HepG2 (cell line): ENCODE results near the gene ACAD8. TPM values are rescaled to one million over a fixed set of nuclear protein-coding genes. Genes with fewer than 3 reads are reported as not detected.
A peak's percentile ranks its signal among the peaks of the same experiment; 100 is the strongest.

Experiments used
- ATF2 ChIP-seq: sonication (generic); formaldehyde crosslinking; IDR thresholded peaks from 2 replicates; pipeline ENCODE4 v1.4.0; 2020; ENCODE audit warnings: missing genetic modification reagents
- EED ChIP-seq: sonication (generic); formaldehyde crosslinking; IDR thresholded peaks from 2 replicates; pipeline ENCODE4 v1.5.0; 2020; ENCODE audit warnings: mild to moderate bottlenecking, missing genetic modification reagents
- EHMT2 ChIP-seq: fragments of 200-600 bp; sonication (generic); IDR thresholded peaks from 2 replicates; pipeline ENCODE4 v1.7.0; 2017; ENCODE audit warnings: antibody characterized with exemption, low read depth, low read length, borderline replicate concordance
- FOXP1 ChIP-seq, 2 experiments: fragments of 450-650 bp in 1 of 2; IDR thresholded peaks; 2 replicates each; pipeline ENCODE4 v1.6.1; 2017 to 2018; ENCODE audit warnings: antibody characterized with exemption in 1 of 2
- KDM5B ChIP-seq: sonication (generic); formaldehyde crosslinking; IDR thresholded peaks from 2 replicates; pipeline ENCODE4 v1.4.0; 2020; ENCODE audit warnings: missing genetic modification reagents, mild to moderate bottlenecking, borderline replicate concordance
- KDM6A ChIP-seq: IDR thresholded peaks from 2 replicates; pipeline ENCODE4 v1.6.1; 2016; ENCODE audit warnings: low read depth
- KMT2B ChIP-seq: IDR thresholded peaks from 2 replicates; pipeline ENCODE4 v1.6.1; 2016; ENCODE audit warnings: missing genetic modification reagents, missing compliant biosample characterization
- NFIC ChIP-seq: IDR thresholded peaks from 2 replicates; pipeline ENCODE4 v1.6.1; 2012; ENCODE audit warnings: mild to moderate bottlenecking, low read length, inconsistent platforms
- PHF5A ChIP-seq: IDR thresholded peaks from one replicate; pipeline ENCODE4 v1.6.1; 2018; ENCODE audit warnings: low read depth, missing genetic modification reagents; ENCODE audit not compliant: unreplicated experiment
- POLR2AphosphoS2 ChIP-seq: IDR thresholded peaks from 2 replicates; pipeline ENCODE4 v1.6.1; 2011; ENCODE audit warnings: low read depth, low read length, improper control_type of control experiment
- SMAD3 ChIP-seq: sonication (generic); formaldehyde crosslinking; IDR thresholded peaks from 2 replicates; pipeline ENCODE4 v1.4.0; 2020; ENCODE audit warnings: missing genetic modification reagents
- SRF ChIP-seq: IDR thresholded peaks from 2 replicates; pipeline ENCODE4 v1.6.1; 2011; ENCODE audit warnings: mild to moderate bottlenecking, low read depth, low read length, moderate library complexity
- THRA ChIP-seq: sonication (generic); formaldehyde crosslinking; IDR thresholded peaks from 2 replicates; pipeline ENCODE4 v1.4.0; 2020; ENCODE audit warnings: missing genetic modification reagents, borderline replicate concordance
- U2AF1 ChIP-seq: fragments of 200-400 bp; formaldehyde crosslinking; optimal IDR thresholded peaks from 2 replicates; pipeline ENCODE3; 2017; ENCODE audit warnings: mild to moderate bottlenecking, low read depth, low read length
- YY1 ChIP-seq: IDR thresholded peaks from 2 replicates; pipeline ENCODE4 v1.6.1; 2011; ENCODE audit warnings: low read length, low read depth, moderate library complexity, mild to moderate bottlenecking; ENCODE audit not compliant: insufficient read depth, insufficient replicate concordance
- ZBTB21 ChIP-seq: sonication (generic); formaldehyde crosslinking; IDR thresholded peaks from 2 replicates; pipeline ENCODE4 v1.4.0; 2020; ENCODE audit warnings: missing genetic modification reagents
- ZBTB43 ChIP-seq: sonication (generic); formaldehyde crosslinking; conservative IDR thresholded peaks from 2 replicates; pipeline ENCODE4 v1.4.0; 2020; ENCODE audit warnings: missing genetic modification reagents
- ZNF230 ChIP-seq: sonication (generic); formaldehyde crosslinking; IDR thresholded peaks from 2 replicates; pipeline ENCODE4 v1.4.0; 2020; ENCODE audit warnings: mild to moderate bottlenecking, missing genetic modification reagents
- ZNF280B ChIP-seq: sonication (generic); formaldehyde crosslinking; IDR thresholded peaks from 2 replicates; pipeline ENCODE4 v1.5.0; 2020; ENCODE audit warnings: missing genetic modification reagents, mild to moderate bottlenecking, borderline replicate concordance
- ZNF44 ChIP-seq: sonication (generic); formaldehyde crosslinking; IDR thresholded peaks from 2 replicates; pipeline ENCODE4 v1.5.1; 2020; ENCODE audit warnings: mild to moderate bottlenecking, missing genetic modification reagents
- ZNF550 ChIP-seq: sonication (generic); formaldehyde crosslinking; IDR thresholded peaks from 2 replicates; pipeline ENCODE4 v1.4.0; 2020; ENCODE audit warnings: mild to moderate bottlenecking, missing genetic modification reagents, borderline replicate concordance
- ZNF800 ChIP-seq: sonication (generic); formaldehyde crosslinking; IDR thresholded peaks from 2 replicates; pipeline ENCODE4 v1.4.0; 2020; ENCODE audit warnings: missing genetic modification reagents
- polyA plus RNA-seq, 8 experiments: library from polyadenylated mRNA; depleted of rRNA in 3 of 8; stranded (reverse) in 7 of 8; unstranded in 1 of 8; fragments of >200 nt; fragmentation: Illumina TruSeq in 4 of 8; extraction: Trizol in 4 of 8; gene quantifications; 2 replicates each; pipeline versions ENCODE4 v1.2.1 to v1.2.3, GENCODE V29; 2011 to 2016; ENCODE audit warnings: low read depth in 4 of 8, missing spikeins in 1 of 8, mixed read lengths in 1 of 8; ENCODE audit not compliant: insufficient read depth in 1 of 8
- total RNA-seq, 5 experiments: library from RNA; depleted of rRNA; stranded (reverse); fragments of >200 nt; fragmentation: Illumina TruSeq; extraction: Trizol; gene quantifications; 2 replicates each; pipeline ENCODE4 v1.2.3, GENCODE V29; 2016; ENCODE audit warnings: low read depth in 1 of 5

Gene ACAD8
- total and polyA plus RNA-seq, 2 of the 13 experiments (the other 11 are each of a cell fraction or from before 2014, with no cell fraction given), result 13.5 to 20.3 TPM

GRCh38 chr11:134272381-134273316 lies 19.3 kb downstream of the ACAD8 start (continued):
- TF ChIP-seq ZNF280B (CRISPR knock-in tag), result no peak
- TF ChIP-seq EED (CRISPR knock-in tag), result no peak
- TF ChIP-seq KDM6A (CRISPR knock-in tag), result 0 out of 2 replicates have a peak, but pooled peaks have one; percentile 40
- 0 out of 2 replicates have a peak, but pooled peaks have one; percentile 47 for TF ChIP-seq ZNF230 (CRISPR knock-in tag)
- no peak for TF ChIP-seq ZNF44 (CRISPR knock-in tag)
- TF ChIP-seq POLR2AphosphoS2, result no peak
- TF ChIP-seq EHMT2, result no peak
- peak; percentile 58; the same call in 1 of the 2 replicates for TF ChIP-seq SMAD3 (CRISPR knock-in tag)
- TF ChIP-seq THRA (CRISPR knock-in tag), result no peak
- no peak for TF ChIP-seq FOXP1 (IDR thresholded peaks at IDR 0.05)
- TF ChIP-seq FOXP1 (CRISPR knock-in tag; IDR thresholded peaks at IDR 0.05), result 0 out of 2 replicates have a peak, but pooled peaks have one; percentile 27
- TF ChIP-seq YY1, result no peak
- peak; percentile 83 for TF ChIP-seq ATF2 (CRISPR knock-in tag)
- TF ChIP-seq ZBTB21, result peak; percentile 83
- TF ChIP-seq ZNF800 (CRISPR knock-in tag), result no peak
- no peak for TF ChIP-seq NFIC
- no peak for TF ChIP-seq SRF
- TF ChIP-seq KDM5B (CRISPR knock-in tag), result no peak
- no peak for TF ChIP-seq KMT2B (CRISPR knock-in tag)
- 0 out of 2 replicates have a peak, but pooled peaks have one; percentile 28 for TF ChIP-seq ZBTB43
- no peak for TF ChIP-seq U2AF1
- TF ChIP-seq ZNF550 (CRISPR knock-in tag), result no peak
- no peak for TF ChIP-seq PHF5A (CRISPR knock-in tag)
